Measurements from ENCODE around the gene PRKCD. TPM values are rescaled to one million over a fixed set of nuclear protein-coding genes. Genes with fewer than 3 reads are reported as not detected.

PRKCD gene
- total and polyA plus RNA-seq, 2 of the 4 experiments (the other 2 are of a cell fraction), result 4.3 to 19.0 TPM

GRCh38 chr3:53191836-53192480, 30.9 kb downstream of the PRKCD start:
- TF ChIP-seq CHD1 (IDR thresholded peaks at IDR 0.05; ENCODE audit: low read depth, low read length) (no peak), ELK1 (IDR thresholded peaks at IDR 0.05; ENCODE audit: borderline replicate concordance, low read depth, low read length) (no peak)
- intact Hi-C loops (cut with micrococcal nuclease), result no loop called here
- Histone ChIP-seq H4K91ac (ENCODE audit: insufficient read depth, low read depth, low read length) (no peak overlapping the region), H3K4me2 (ENCODE audit: low read depth, low read length) (no peak overlapping the region), H4K5ac (ENCODE audit: low read depth, low read length) (no peak overlapping the region), H2BK15ac (ENCODE audit: low read depth, low read length) (no peak overlapping the region), H3K56ac (ENCODE audit: extremely low read depth, insufficient read depth, low read length) (no peak overlapping the region), H3K79me1 (ENCODE audit: low read depth in 1 of 2, low read length in 2 of 2) (no peaks in the 10 kb centered on the region), H3K4me1 (ENCODE audit: control insufficient read depth, insufficient read depth, low read length) (peaks cover 19% of the 10 kb centered on the region), H3K18ac (ENCODE audit: low read depth, low read length) (no peak overlapping the region), H4K20me1 (ENCODE audit: insufficient read depth, low read length) (peaks cover 3% of the 10 kb centered on the region; the same call in 1 of the 2 replicates), H2BK20ac (ENCODE audit: low read depth, low read length) (no peak overlapping the region), H3K9me1 (ENCODE audit: insufficient read depth, low read length) (peaks cover 10% of the 10 kb centered on the region; the same call in 1 of the 2 replicates), H3K36me3 (ENCODE audit: control insufficient read depth, insufficient read depth, low read length) (peaks cover 16% of the 10 kb centered on the region; the same call in 1 of the 2 replicates), H2AFZ (replicated peaks; ENCODE audit: low read length, poor library complexity) (no peak overlapping the region), H3K9me3 (ENCODE audit: control insufficient read depth, insufficient read depth, low read length) (no peaks in the 10 kb centered on the region), H3K27ac (ENCODE audit: insufficient read depth, low read length) (no peak overlapping the region), H2BK120ac (ENCODE audit: low read depth, low read length) (no peak overlapping the region), H2BK5ac (ENCODE audit: low read depth, low read length, poor library complexity, severe bottlenecking) (no peak overlapping the region), H3K27me3 (ENCODE audit: control insufficient read depth, insufficient read depth, low read length) (no peaks in the 10 kb centered on the region), H3K23ac (ENCODE audit: low read depth, low read length) (no peak overlapping the region), H3K4ac (ENCODE audit: low read depth, low read length) (no peak overlapping the region), H3K14ac (replicated peaks; ENCODE audit: low read depth, low read length) (no peak overlapping the region), H3K9ac (ENCODE audit: low read depth, low read length) (no peak overlapping the region), H2AK9ac (replicated peaks; ENCODE audit: low read depth, low read length, poor library complexity) (no peak overlapping the region), H2AK5ac (ENCODE audit: low read depth, low read length) (no peak overlapping the region), H4K8ac (ENCODE audit: low read depth in 2 of 2, low read length in 2 of 2) (no peak overlapping the region), H3K4me3 (ENCODE audit: insufficient read depth, low read depth, low read length) (no peak overlapping the region)
- ATAC-seq (ENCODE audit: low read depth), result no peak
- dilution Hi-C loops (cut with HindIII; ENCODE audit: low sequenced_read_pairs, unreplicated experiment), result no loop called here
- BruUV-seq (replicated peaks), result no TSS peak
- POLR2A ChIA-PET (ENCODE audit: unreplicated experiment), result no interaction called here
- WGBS, 2 experiments (ENCODE audit: extremely low coverage in 2 of 2, insufficient read length in 1 of 2), result 95% methylated on average over 6 of the region's 16 CpGs; no CpG with 5 or more reads in 1 of the 2 experiments
- in situ Hi-C loops (cut with MboI; ENCODE audit: low sequenced_read_pairs), result loop anchor here (5.0 kb wide), 1 partner anchor 60 kb away; the partner anchor contains the start of gene RFT1
- CTCF ChIA-PET, result interaction anchor here (1.1 kb wide), 1 partner anchor 77 kb away, joined by 3 read pairs; no protein-coding TSS in a partner anchor
- no peak for DNase-seq

Data from IMR-90 (cell line).